GM18511 (cell line): ENCODE results near the gene CTNNA2.

Source experiments
- ATAC-seq: cut with Tn5 transposase; IDR thresholded peaks from one replicate; pipeline ENCODE4 v1.9.1; 2021; ENCODE audit warnings: mild to moderate bottlenecking, moderate library complexity; ENCODE audit not compliant: unreplicated experiment

The CTNNA2 gene

DNA sequence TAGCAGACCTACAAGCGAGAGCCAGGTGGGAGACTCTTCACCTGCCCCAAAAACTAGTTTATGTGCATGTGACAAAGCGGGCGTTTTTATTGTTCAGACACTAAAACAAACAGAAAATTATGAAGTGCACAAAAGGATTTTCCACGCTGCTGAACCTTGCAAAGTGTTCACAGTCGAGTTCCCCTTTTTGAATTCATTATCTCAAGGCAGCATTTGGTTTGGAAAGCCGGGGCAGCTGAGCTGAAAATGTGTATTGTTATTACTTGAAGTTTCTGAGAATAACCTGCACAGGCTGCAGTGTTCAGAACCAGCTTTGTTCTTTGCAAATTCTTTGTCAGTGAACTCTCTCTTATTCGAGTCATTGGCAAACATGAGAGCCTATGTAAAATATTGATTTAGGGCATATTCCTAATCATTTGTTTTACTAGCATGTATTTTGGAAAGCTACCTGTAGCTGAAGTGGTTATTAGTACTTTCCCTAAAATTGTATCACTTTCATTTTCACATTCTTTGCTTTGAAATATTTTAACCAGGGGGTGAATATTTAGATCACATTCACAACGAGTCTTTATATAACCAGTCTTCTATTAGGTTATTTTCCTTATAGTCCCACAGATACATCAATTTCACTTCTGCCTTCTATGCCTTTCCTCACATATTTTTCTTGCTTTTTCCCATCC is 732.2 kb downstream of the CTNNA2 start:
- no peak for ATAC-seq

DNA sequence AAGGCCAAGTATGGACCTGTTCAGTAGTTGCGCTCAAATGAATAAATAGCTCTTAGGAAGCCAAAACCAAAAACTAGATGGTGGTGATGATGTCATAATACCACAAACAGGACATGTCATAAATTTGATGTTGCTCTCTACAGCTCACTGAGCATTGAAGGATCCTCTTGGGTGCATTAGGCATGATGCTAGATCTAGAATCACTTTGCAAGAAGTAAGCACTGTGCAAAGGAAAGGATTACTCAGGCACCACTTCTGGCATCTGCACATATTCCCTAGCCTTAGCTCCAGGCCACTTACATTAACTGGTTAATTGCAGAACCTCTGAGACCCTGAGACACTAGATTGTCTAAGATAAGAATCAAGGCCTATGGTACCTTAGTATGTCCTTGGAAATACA is 733.7 kb downstream of the CTNNA2 start:
- no peak for ATAC-seq

- no peak for ATAC-seq
Observed at GRCh38 chr2:80247339-80247738, 734.5 kb downstream of the CTNNA2 start.

- ATAC-seq = no peak
Observed at GRCh38 chr2:80248146-80248545, 735.3 kb downstream of the CTNNA2 start.

- no peak for ATAC-seq
Observed at GRCh38 chr2:80252294-80252986, 739.6 kb downstream of the CTNNA2 start.

GRCh38 chr2:80255918-80256781 is 743.3 kb downstream of the CTNNA2 start:
- no peak for ATAC-seq

DNA sequence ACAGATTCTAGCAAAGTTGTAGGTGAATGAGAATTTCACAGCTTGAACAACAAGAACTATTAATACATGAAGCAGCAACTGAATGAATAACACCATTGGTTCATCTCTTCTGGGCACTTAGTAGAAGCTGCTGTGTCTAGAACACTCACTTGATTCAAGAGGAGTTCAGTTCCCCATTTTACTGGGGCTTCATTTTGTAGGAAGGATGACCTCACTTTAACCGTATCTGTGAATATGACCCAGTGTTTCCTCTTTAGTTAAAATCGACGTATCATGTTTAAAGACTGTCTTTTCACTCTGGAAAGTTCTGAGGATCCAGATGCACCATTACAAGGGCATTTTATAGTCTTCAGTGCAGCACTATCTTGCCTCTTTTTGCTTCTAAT is 743.9 kb downstream of the CTNNA2 start:
- no peak for ATAC-seq

DNA sequence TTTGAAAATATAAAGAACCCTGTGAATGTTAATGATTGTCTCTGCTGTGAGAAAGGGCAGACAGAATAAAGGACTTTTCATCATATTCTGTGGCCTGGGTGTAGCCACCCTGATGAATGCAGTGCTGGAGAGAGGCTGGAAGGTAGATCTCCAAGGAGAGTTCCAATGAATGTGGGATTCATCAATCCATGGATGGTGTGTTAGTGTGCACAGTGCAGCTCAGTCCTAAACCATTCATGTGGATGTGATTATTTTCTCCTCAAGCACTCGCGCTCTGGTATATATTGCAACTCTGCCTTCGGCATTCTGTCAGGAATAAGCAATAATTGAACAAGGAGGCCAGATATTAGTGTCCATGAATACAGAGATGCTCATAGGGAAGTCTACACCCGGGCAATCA is 744.6 kb downstream of the CTNNA2 start:
- no peak for ATAC-seq

GRCh38 chr2:80258341-80258740 is 745.5 kb downstream of the CTNNA2 start:
- ATAC-seq = no peak

DNA sequence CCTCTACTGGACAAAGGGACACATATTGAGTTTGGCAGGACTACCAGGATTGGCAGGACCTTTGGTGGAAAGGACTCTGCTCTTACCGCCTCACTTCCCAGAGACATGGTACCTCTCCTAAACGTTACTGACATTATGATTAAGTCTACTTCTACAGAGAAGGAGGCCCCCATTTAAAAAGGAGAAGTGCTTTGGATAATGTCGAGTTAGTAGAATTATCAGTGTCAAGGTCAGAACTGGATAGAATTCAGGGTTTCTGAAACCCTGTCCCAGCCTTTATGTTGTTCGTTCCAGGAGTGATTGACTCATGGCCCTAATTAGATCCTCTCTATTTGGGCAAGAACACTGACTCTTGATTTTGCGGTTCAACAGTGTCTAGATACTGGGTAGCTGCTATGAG is 745.9 kb downstream of the CTNNA2 start:
- ATAC-seq = no peak

GRCh38 chr2:80259292-80259691 is 746.4 kb downstream of the CTNNA2 start:
- ATAC-seq = no peak

DNA sequence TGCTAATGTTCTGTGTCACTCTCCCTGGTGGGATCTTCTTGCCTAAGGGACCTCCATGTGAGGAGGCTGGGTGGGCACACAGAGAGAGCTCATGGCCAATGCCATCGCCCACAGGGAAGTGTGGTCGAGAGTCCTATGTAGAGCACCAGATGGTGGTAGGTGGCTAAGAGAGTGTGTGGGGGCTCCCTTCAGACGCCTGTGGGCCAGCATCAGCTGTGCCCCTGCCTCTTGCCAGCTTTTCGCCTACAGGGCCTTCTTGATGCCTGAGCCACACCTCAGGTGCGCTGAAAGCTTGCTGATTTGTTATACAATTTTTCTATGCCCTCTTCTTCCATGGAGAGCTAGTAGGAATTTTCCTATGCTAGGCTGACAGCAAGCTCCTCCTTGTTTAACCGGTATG is 753.4 kb downstream of the CTNNA2 start:
- no peak for ATAC-seq

DNA sequence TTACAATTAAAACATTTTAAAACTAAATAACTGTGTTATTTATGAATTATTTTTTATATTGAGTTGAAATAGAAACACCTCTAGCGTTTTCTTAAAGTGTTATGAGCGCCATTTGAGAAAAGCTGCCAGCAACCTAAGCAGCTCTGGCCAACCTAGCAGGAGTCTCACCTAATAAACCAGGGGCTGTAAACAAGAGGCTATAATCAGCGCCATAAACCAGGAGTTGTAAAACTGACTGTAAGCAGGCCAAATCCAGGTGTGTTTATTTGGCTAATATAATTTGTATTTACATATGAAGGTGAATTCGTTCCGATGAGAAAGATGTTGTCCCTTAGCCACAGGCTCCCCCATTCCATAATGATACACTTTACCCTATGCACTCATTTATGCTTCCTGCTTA is 757.0 kb downstream of the CTNNA2 start:
- ATAC-seq = no peak

- ATAC-seq = no peak
Observed at GRCh38 chr2:80280598-80280997, 767.7 kb downstream of the CTNNA2 start.

DNA sequence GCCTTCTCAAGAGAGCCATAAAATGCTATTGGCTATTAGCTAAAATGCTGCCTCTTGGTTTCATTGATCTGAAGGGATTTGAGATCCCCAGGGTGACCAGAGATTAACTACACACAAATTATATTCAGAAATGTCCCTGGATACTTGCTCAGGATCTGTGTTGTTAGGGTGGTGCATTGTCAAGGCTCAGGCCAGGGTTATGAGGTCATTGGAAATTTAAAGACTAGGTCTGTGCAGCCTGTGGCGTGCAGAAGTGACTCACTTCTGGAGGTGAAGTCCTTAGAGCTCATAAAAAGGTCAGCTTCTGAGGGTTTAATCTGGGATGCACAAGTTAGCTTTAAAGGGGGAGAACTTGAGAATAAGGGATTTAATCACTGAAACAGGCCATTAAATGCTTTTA is 768.2 kb downstream of the CTNNA2 start:
- no peak for ATAC-seq

GRCh38 chr2:80288576-80288975 is 775.7 kb downstream of the CTNNA2 start:
- ATAC-seq = no peak

GRCh38 chr2:80291656-80292055 is 778.8 kb downstream of the CTNNA2 start:
- no peak for ATAC-seq

GRCh38 chr2:80292474-80292873 is 779.6 kb downstream of the CTNNA2 start:
- ATAC-seq = no peak

DNA sequence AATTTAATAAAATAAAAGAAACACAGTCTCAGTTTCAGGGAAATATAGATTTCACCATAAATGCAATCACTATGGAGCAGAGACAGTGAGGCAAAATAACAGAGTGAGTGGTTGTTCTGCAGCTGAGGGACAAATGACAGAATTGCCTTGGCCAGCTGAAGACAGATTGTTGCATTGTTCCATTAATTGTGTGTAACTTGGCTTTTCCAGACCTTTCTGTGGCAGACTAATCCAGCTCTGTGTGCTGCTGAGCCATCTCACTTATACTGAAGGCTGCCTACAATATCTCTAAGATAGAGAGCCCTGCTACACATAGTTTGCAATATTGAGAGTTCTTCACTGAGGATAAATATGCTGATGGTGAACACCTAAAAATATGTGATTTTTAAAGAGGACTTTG is 780.2 kb downstream of the CTNNA2 start:
- ATAC-seq = no peak

DNA sequence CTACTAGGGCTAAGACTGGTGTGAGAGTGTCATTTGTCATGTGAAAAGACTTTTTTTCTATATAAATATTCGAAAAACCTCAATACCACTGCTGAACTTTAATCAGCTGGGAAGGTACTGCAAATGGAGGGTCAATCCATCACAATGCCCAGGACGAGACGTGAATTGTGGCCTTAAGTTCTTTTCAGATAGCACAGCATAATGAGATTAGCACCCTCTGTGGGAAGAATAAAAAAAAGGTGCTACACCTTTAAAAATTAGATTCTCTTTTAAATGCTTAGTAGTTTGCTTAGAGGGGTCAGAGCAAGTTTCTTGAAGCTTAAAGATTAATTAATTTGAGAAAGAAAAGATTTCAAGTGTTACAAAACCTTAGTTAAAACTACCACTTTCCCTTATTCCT is 786.1 kb downstream of the CTNNA2 start:
- no peak for ATAC-seq

GRCh38 chr2:80299661-80300060 is 786.8 kb downstream of the CTNNA2 start:
- no peak for ATAC-seq

- ATAC-seq = no peak
Observed at GRCh38 chr2:80300346-80300745, 787.5 kb downstream of the CTNNA2 start.
